NCI-H146 treated with DMSO at 0.1 percent for 48 hours (cell line): ENCODE results near the gene USP9X.
A peak's percentile ranks its signal among the peaks of the same experiment; 100 is the strongest.
"Not testable (repeated sequence)": the region's sequence is repeated elsewhere in the genome, so short reads cannot be mapped to it uniquely, and the experiment has no call there.

Experiments used
- DNase-seq: peaks from one replicate; lab custom pipeline; 2025; ENCODE audit not compliant: unreplicated experiment; lab: John Stamatoyannopoulos, UW

Gene USP9X

DNA sequence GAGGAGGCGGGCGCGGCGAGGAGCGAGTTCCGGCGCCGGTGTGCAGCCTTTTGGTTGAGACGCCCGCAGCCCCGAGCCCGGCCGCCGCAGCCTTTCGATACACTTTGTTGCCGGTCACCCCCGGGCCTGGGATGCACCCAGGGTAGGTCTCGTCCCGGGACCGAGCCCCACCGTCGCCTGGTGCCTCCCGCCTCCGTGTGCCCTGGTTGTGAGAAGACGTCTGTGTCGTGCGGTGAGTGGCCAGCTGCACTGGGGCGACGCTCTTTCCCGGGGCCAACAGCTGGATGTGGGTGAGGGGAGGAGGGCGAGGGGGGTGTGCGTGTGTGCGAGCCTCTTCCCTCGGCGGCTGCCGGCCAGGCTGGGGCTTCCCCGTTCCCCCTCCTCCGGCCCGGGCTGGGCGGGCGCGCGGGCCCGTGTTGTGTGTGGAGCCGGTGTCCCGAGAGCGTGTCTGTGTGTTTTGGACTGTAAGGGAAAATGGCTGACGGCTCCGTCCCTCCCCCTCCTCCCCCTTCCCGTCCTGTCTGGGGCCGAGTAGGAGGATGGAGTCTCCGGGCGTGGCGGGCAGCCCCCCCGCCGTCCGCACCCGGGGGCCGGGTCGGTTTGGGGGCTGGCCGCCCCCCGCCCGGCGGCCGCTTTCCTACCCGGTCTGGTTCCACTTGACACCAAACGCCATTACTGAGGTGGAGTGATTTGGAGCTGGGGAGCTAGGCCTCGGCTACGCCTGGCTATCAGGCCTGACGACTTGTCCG is 807 bp downstream of the USP9X start:
- peak; percentile 21 for DNase-seq

- no peak for DNase-seq
These were observed 1.3 kb downstream of the USP9X start for GRCh38 chrX:41086627-41086932.

DNA sequence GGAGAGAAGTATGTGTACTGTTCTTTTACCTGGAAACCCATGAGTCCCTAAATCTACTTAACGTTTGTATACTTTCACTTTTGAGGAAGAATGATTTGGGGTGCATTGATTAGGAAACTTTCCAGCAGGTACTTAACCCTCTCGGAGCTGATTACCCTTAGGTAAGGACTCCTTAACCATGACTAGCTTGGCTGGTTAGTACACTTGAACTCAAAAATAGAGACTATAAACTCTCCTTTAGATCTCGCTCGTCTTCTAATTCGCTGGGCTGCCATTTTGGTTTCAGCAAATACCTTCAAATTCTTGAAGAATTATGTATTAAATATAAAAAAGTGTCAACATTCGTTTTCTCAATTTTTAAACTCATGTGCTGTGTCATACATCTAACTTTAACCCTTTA is 2.0 kb downstream of the USP9X start:
- DNase-seq, result no peak

GRCh38 chrX:41090568-41091238 is 5.5 kb downstream of the USP9X start:
- DNase-seq, result no peak

GRCh38 chrX:41092776-41093175 is 7.5 kb downstream of the USP9X start:
- DNase-seq, result no peak

- DNase-seq, result no peak
These were observed 9.9 kb downstream of the USP9X start for GRCh38 chrX:41095174-41095573.

- DNase-seq, result no peak
These were observed 10.7 kb downstream of the USP9X start for GRCh38 chrX:41095908-41096307.

GRCh38 chrX:41096339-41096955 is 11.2 kb downstream of the USP9X start:
- DNase-seq, result no peak

DNA sequence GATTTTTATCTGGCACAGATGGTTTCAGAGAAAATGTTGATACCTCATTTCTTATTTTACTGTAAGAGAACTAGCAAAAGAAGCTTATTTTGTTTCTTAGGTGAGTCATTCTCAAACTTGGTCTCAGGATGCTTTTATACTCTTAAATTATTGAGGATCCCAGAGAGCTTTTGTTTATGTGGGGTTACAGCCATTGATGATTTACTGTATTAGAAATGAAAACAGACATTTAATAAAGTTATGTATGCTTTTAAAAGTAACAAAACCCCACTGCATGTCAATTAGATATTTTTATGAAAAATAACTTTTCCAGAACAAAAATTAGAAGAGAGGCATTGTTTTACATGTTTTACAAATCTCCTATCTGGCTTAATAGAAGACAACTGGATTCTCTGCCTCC is 12.1 kb downstream of the USP9X start:
- DNase-seq, result no peak

DNA sequence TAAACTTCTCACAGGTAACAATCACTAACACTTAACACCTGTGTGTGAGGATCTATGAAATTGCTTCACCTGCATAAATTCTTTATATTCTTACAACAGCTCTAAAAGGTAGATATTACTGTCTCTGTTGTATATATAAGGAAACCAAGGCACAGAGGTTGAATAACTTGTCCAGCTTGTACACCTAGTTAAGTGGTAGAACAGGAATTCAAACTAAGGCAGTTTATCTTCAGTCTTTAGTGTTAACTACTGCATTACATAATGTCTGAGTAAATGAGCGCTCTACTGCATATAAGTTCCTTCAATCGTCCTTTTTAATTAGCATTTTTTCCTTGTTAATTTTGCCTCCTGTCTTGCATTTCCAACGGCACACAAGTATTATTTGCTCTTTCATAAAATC is 15.0 kb downstream of the USP9X start:
- no peak for DNase-seq

DNA sequence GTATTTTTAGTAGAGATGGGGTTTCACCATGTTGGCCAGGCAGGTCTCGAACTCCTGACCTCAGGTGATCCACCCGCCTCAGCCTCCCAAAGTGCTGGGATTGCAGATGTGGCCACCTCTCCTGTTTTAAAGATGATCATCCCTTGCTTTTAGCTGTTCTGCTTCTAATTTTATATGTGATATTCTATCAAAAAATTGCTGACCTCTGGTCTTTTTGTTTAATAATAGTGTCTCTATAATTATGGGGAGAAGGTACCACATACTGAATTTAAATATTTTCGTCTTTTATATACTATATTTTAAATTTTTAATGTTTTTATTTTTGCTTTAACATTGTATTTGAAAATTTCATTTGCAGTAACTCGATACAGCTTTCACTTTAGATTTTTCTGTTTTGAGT is 15.6 kb downstream of the USP9X start:
- no peak for DNase-seq

- no peak for DNase-seq
These were observed 19.8 kb downstream of the USP9X start for GRCh38 chrX:41105005-41105404.

DNA sequence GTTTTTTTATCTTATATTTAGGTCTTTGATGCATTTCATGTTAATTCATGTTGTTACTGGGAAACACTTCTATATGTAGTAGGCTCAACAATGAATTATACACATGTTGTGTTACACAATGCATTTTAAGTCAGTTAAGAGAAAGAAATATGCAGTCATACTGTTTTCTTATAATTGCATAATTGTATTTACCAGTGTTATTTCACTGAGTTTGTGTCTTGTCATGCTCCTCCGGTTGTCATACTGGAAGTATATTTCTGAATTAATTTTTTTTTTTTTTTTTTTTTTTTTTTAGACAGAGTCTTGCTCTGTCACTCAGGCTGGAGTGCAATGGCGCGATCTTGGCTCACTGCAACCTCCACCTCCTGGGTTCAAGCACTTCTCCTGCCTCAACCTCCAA is 21.0 kb downstream of the USP9X start:
- not testable (repeated sequence) for DNase-seq

DNA sequence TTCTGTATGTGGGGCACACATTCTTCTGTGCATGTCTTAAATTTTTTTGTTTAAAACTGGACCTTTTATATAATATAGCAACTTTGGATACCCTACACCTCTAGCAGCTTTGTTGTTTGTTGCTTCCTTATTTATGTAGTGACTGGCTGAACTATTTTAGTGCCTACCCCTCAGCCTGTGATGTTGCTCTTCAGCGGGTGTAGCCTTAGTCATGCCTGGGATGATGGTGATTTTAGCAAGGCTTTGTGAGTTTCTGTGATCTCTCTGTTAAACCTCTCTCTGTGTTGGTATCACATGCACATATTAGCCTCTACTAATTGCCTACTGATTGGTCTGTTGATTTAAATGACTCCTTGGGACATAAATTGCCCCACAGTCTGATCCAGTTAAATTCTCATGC is 22.8 kb downstream of the USP9X start:
- DNase-seq, result no peak

DNA sequence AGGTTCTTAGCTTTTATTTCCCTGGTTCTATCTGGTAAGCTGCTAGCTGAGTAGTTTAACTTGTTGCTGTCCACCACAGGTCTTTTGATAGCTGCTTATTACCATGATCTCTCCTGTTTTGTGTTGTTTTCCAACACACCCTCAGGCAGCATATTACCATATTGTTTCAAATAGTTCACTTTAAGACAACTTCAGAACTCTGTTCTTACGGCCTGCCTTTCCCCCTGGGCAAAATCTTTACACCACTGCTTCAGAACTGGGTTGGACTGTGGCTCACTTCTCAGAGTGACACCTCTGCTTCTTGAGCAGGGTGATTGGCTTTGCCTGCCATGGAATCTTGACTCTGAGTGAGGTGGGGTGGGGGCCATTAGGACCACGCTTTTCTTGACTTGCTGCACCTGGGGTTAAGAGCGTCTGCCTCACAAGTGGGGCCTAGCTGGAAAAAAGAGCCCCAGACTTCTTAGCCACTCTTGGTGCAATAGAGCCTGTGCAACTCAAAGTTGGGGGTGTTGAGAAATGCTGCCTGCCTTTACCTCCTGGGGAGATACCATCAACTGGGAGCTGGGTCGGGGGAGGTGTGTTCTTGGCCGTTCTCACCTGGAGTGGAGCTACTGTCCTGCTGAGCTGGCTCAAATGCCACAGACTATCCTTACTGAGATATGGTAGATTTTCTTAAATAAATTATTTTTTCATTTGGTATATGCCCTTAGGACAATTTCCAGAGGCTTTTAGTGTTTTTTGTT is 23.4 kb downstream of the USP9X start:
- DNase-seq, result no peak

GRCh38 chrX:41110801-41111625 is 25.8 kb downstream of the USP9X start:
- no peak for DNase-seq

GRCh38 chrX:41115104-41115425 is 29.8 kb downstream of the USP9X start:
- not testable (repeated sequence) for DNase-seq

DNA sequence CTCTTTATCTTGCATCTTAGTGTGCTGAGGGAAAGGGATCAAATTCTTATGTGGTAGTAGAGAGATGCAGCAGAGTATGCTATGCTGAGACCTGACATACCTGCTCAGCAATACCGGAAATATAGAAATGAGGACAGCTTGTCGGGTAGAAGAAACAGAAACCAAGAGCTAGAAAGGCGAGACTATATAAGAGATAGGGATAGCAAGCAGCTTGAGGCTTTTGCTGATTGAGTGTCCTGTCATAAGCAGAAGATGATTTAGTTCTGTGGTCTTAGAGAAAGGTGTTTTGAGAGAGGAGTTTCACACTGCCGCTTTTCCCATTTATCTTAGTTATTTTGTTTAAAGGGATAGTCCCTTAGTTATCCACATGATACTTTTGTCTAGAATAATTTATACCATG is 31.7 kb downstream of the USP9X start:
- DNase-seq, result no peak

DNA sequence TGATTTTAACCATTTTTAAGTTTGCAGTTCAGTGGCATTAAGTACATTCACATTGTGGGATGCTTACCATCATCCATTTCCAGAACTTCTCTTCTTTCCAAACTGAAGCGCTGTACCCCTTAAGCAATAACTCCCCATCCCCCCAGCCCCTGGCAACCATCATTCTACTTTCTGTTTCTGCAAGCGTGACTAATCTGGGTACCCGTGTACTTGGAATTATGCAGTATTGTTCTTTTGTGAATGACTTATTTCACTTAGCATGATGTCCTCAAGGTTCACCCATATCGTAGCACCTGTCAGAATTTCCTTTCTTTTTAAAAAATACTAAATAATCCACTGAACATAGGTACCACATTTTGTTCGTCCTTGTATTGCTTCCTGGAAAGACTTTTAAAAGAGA is 32.9 kb downstream of the USP9X start:
- DNase-seq, result no peak

- DNase-seq, result no peak
These were observed 34.6 kb downstream of the USP9X start for GRCh38 chrX:41119803-41120202.

DNA sequence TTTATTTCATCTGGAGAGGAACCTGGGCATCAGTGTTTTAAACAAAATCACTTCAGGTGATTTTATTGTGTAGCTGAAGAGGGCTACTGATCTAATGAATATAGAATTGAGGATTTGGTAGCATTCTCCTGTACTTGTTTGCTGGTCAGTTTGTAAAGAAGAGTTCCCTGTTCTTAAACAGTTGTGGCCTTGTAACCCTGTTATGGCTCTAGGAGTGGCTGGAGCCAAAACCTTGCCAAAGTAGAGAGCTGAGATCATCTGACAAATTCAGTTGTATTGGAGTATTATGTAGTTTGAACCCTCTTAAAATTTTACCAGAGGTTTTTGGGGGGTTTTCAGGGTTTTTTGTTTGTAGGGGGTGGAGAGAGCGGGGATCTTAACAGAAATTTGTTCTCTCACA is 36.5 kb downstream of the USP9X start:
- DNase-seq, result no peak
